H1 (cell line): ENCODE results near the gene SCD. TPM values are rescaled to one million over a fixed set of nuclear protein-coding genes. Genes with fewer than 3 reads are reported as not detected.

Source experiments
- CTBP2 ChIP-seq: IDR thresholded peaks from 2 replicates; pipeline ENCODE4 v1.7.0; 2011; ENCODE audit warnings: borderline replicate concordance, mild to moderate bottlenecking, moderate library complexity, mixed read lengths, low read length; ENCODE audit not compliant: insufficient read depth, insufficient read length
- CTCF ChIP-seq, 3 experiments: IDR thresholded peaks; 1 replicate in 2 of 3; 2 replicates in 1 of 3; pipeline versions ENCODE4 v1.5.1 to v1.6.1; 2011; ENCODE audit warnings: low read length in 3 of 3, mild to moderate bottlenecking in 3 of 3, inconsistent platforms in 2 of 3, low read depth in 1 of 3, moderate library complexity in 1 of 3; ENCODE audit not compliant: insufficient read depth in 1 of 3; ENCODE audit errors: control extremely low read depth in 1 of 3
- KDM1A ChIP-seq: fragments of 200-600, 300-600 bp; sonication (generic); IDR thresholded peaks from 2 replicates; pipeline ENCODE4 v1.7.1; 2016; ENCODE audit warnings: mild to moderate bottlenecking, low read length, borderline replicate concordance
- KDM5A ChIP-seq: fragments of 200-600 bp; IDR thresholded peaks from 2 replicates; pipeline ENCODE4 v1.7.1; 2012; ENCODE audit warnings: mild to moderate bottlenecking, low read length, inconsistent platforms, mixed read lengths
- PHF8 ChIP-seq: fragments of 200-600 bp; sonication (generic); conservative IDR thresholded peaks from 2 replicates; pipeline ENCODE4 v1.7.1; 2012; ENCODE audit warnings: low read depth, mild to moderate bottlenecking, inconsistent platforms, low read length, moderate library complexity
- POLR2A ChIP-seq, 2 experiments: IDR thresholded peaks; 1 replicate in 1 of 2; 2 replicates in 1 of 2; pipeline ENCODE4 v1.6.1; 2011; ENCODE audit warnings: low read depth in 2 of 2, low read length in 2 of 2, mild to moderate bottlenecking in 2 of 2; ENCODE audit errors: control extremely low read depth in 1 of 2
- YY1 ChIP-seq: IDR thresholded peaks from 2 replicates; pipeline ENCODE4 v1.6.1; 2011; ENCODE audit warnings: low read depth, mild to moderate bottlenecking, low read length
- polyA plus RNA-seq, 7 experiments: library from polyadenylated mRNA; depleted of rRNA in 3 of 7; stranded (reverse) in 5 of 7; unstranded in 2 of 7; fragments of >200 nt in 5 of 7; fragments of 200-250 nt in 2 of 7; gene quantifications; 1 replicate in 5 of 7; 2 replicates in 1 of 7; 4 replicates in 1 of 7; pipeline versions ENCODE4 v1.2.1 to v1.2.3, GENCODE V29; 2011 to 2013; ENCODE audit warnings: missing spikeins in 2 of 7, mixed read lengths in 2 of 7
- total RNA-seq: library from RNA; stranded (reverse); fragmentation: NEBNext Ultra II Directional; extraction: Animal tissue kit (Norgen Biotek cat#: 25700); gene quantifications from 2 replicates; pipeline ENCODE4 v1.2.1, GENCODE V29; 2021
- TF ChIP-seq, protein P1 (sequence below): fragments of 300-600 bp; sonication (generic); IDR thresholded peaks from 2 replicates; pipeline ENCODE4 v1.7.1; 2012; ENCODE audit warnings: low read length, moderate library complexity, mild to moderate bottlenecking, inconsistent platforms; ENCODE audit not compliant: insufficient replicate concordance

SCD gene
- total and polyA plus RNA-seq, 2 of the 8 experiments (the other 6 are each of a cell fraction or from before 2014, with no cell fraction given) = 397 to 621 TPM

- TF ChIP-seq, protein P1, sequence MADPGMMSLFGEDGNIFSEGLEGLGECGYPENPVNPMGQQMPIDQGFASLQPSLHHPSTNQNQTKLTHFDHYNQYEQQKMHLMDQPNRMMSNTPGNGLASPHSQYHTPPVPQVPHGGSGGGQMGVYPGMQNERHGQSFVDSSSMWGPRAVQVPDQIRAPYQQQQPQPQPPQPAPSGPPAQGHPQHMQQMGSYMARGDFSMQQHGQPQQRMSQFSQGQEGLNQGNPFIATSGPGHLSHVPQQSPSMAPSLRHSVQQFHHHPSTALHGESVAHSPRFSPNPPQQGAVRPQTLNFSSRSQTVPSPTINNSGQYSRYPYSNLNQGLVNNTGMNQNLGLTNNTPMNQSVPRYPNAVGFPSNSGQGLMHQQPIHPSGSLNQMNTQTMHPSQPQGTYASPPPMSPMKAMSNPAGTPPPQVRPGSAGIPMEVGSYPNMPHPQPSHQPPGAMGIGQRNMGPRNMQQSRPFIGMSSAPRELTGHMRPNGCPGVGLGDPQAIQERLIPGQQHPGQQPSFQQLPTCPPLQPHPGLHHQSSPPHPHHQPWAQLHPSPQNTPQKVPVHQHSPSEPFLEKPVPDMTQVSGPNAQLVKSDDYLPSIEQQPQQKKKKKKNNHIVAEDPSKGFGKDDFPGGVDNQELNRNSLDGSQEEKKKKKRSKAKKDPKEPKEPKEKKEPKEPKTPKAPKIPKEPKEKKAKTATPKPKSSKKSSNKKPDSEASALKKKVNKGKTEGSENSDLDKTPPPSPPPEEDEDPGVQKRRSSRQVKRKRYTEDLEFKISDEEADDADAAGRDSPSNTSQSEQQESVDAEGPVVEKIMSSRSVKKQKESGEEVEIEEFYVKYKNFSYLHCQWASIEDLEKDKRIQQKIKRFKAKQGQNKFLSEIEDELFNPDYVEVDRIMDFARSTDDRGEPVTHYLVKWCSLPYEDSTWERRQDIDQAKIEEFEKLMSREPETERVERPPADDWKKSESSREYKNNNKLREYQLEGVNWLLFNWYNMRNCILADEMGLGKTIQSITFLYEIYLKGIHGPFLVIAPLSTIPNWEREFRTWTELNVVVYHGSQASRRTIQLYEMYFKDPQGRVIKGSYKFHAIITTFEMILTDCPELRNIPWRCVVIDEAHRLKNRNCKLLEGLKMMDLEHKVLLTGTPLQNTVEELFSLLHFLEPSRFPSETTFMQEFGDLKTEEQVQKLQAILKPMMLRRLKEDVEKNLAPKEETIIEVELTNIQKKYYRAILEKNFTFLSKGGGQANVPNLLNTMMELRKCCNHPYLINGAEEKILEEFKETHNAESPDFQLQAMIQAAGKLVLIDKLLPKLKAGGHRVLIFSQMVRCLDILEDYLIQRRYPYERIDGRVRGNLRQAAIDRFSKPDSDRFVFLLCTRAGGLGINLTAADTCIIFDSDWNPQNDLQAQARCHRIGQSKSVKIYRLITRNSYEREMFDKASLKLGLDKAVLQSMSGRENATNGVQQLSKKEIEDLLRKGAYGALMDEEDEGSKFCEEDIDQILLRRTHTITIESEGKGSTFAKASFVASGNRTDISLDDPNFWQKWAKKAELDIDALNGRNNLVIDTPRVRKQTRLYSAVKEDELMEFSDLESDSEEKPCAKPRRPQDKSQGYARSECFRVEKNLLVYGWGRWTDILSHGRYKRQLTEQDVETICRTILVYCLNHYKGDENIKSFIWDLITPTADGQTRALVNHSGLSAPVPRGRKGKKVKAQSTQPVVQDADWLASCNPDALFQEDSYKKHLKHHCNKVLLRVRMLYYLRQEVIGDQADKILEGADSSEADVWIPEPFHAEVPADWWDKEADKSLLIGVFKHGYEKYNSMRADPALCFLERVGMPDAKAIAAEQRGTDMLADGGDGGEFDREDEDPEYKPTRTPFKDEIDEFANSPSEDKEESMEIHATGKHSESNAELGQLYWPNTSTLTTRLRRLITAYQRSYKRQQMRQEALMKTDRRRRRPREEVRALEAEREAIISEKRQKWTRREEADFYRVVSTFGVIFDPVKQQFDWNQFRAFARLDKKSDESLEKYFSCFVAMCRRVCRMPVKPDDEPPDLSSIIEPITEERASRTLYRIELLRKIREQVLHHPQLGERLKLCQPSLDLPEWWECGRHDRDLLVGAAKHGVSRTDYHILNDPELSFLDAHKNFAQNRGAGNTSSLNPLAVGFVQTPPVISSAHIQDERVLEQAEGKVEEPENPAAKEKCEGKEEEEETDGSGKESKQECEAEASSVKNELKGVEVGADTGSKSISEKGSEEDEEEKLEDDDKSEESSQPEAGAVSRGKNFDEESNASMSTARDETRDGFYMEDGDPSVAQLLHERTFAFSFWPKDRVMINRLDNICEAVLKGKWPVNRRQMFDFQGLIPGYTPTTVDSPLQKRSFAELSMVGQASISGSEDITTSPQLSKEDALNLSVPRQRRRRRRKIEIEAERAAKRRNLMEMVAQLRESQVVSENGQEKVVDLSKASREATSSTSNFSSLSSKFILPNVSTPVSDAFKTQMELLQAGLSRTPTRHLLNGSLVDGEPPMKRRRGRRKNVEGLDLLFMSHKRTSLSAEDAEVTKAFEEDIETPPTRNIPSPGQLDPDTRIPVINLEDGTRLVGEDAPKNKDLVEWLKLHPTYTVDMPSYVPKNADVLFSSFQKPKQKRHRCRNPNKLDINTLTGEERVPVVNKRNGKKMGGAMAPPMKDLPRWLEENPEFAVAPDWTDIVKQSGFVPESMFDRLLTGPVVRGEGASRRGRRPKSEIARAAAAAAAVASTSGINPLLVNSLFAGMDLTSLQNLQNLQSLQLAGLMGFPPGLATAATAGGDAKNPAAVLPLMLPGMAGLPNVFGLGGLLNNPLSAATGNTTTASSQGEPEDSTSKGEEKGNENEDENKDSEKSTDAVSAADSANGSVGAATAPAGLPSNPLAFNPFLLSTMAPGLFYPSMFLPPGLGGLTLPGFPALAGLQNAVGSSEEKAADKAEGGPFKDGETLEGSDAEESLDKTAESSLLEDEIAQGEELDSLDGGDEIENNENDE = no peak
- no peak for TF ChIP-seq PHF8
- TF ChIP-seq CTBP2 = no peak
- TF ChIP-seq KDM5A = no peak
- no peak for TF ChIP-seq YY1
- TF ChIP-seq KDM1A = no peak
- no peak for TF ChIP-seq POLR2A (IDR thresholded peaks at IDR 0.05; ENCODE audit: control extremely low read depth in 1 of 2, low read depth in 2 of 2, low read length in 2 of 2)
- no peak for TF ChIP-seq CTCF (IDR thresholded peaks at IDR 0.05; ENCODE audit: control extremely low read depth in 1 of 3, insufficient read depth in 1 of 3, low read depth in 1 of 3, low read length in 3 of 3)
Observed at GRCh38 chr10:100395626-100396025, 48.6 kb downstream of the SCD start (continued).
